Hematopoietic multipotent progenitor cell treated with erythropoietin and hydrocortisone succinate and interleukin-3 and kit ligand, for 15 days (in vitro differentiated cells): ENCODE results near the gene RETREG2.

ENCODE experiments used
- DNase-seq: peaks from one replicate; pipeline ENCODE4 v3.0.0-alpha.2; 2015; ENCODE audit warnings: low spot score

RETREG2 gene

GRCh38 chr2:219215871-219216534 lies 37.9 kb downstream of the RETREG2 start:
- DNase-seq, result no peak

- DNase-seq, result no peak
These were observed 38.5 kb downstream of the RETREG2 start for GRCh38 chr2:219216535-219216915.

GRCh38 chr2:219218217-219218731 lies 40.2 kb downstream of the RETREG2 start:
- DNase-seq, result peak; percentile 61

GRCh38 chr2:219218732-219219701 lies 40.9 kb downstream of the RETREG2 start, which contains the start of gene ABCB6:
Gene ABCB6, minus strand, starts transcription at chr2:219218958. Its CDS starts 285 bp downstream, at chr2:219218673.
- peak; percentile 97 for DNase-seq

GRCh38 chr2:219219784-219220532 lies 41.9 kb downstream of the RETREG2 start:
- DNase-seq, result no peak

GRCh38 chr2:219220652-219221402 lies 42.8 kb downstream of the RETREG2 start:
- no peak for DNase-seq

GRCh38 chr2:219221957-219222518 lies 44.0 kb downstream of the RETREG2 start:
- no peak for DNase-seq

- no peak for DNase-seq
These were observed 45.9 kb downstream of the RETREG2 start for GRCh38 chr2:219223831-219224610.

GRCh38 chr2:219225350-219225749 lies 47.3 kb downstream of the RETREG2 start:
- no peak for DNase-seq

- DNase-seq, result no peak
These were observed 50.2 kb downstream of the RETREG2 start for GRCh38 chr2:219228041-219228910.

GRCh38 chr2:219228911-219229304 lies 50.8 kb downstream of the RETREG2 start:
- no peak for DNase-seq

GRCh38 chr2:219229305-219230058 lies 51.4 kb downstream of the RETREG2 start, which contains the start of the genes ANKZF1 and ATG9A:
Gene ANKZF1, plus strand, starts transcription at chr2:219229806. Its CDS starts 452 bp downstream, at chr2:219230258.
Gene ATG9A, minus strand, starts transcription at chr2:219229636. Its CDS starts 1,612 bp downstream, at chr2:219228024.
- DNase-seq, result peak; percentile 99

- DNase-seq, result no peak
These were observed 52.0 kb downstream of the RETREG2 start for GRCh38 chr2:219230059-219230540.

GRCh38 chr2:219234331-219234730 lies 56.3 kb downstream of the RETREG2 start:
- no peak for DNase-seq
